ENCODE results near the gene PLPP7.

The PLPP7 gene

GRCh38 chr9:131282688-131283422 lies 6.7 kb upstream of the PLPP7 start:
- DNase-seq, result no peak

- no peak for DNase-seq
These were observed 4.7 kb upstream of the PLPP7 start for GRCh38 chr9:131284856-131285255.

GRCh38 chr9:131287359-131287758 lies 2.2 kb upstream of the PLPP7 start:
- DNase-seq, result no peak

- DNase-seq, result no peak
These were observed 1.3 kb upstream of the PLPP7 start for GRCh38 chr9:131288217-131288616.

GRCh38 chr9:131290036-131290766 lies 678 bp downstream of the PLPP7 start:
- DNase-seq, result no peak

- no peak for DNase-seq
These were observed 1.3 kb downstream of the PLPP7 start for GRCh38 chr9:131290767-131291370.

- no peak for DNase-seq
These were observed 2.3 kb downstream of the PLPP7 start for GRCh38 chr9:131291795-131292315.

- no peak for DNase-seq
These were observed 3.4 kb downstream of the PLPP7 start for GRCh38 chr9:131292937-131293336.

- no peak for DNase-seq
These were observed 6.9 kb downstream of the PLPP7 start for GRCh38 chr9:131296460-131296859.

- no peak for DNase-seq
These were observed 7.5 kb downstream of the PLPP7 start for GRCh38 chr9:131296906-131297500.

GRCh38 chr9:131297903-131298302 lies 8.4 kb downstream of the PLPP7 start:
- no peak for DNase-seq

GRCh38 chr9:131298341-131298740 lies 8.8 kb downstream of the PLPP7 start:
- no peak for DNase-seq

GRCh38 chr9:131298816-131299215 lies 9.3 kb downstream of the PLPP7 start:
- no peak for DNase-seq

GRCh38 chr9:131299346-131299960 lies 9.9 kb downstream of the PLPP7 start:
- DNase-seq, result no peak

GRCh38 chr9:131299961-131300347 lies 10.4 kb downstream of the PLPP7 start:
- DNase-seq, result no peak

- DNase-seq, result no peak
These were observed 10.9 kb downstream of the PLPP7 start for GRCh38 chr9:131300444-131300843.

- no peak for DNase-seq
These were observed 12.9 kb downstream of the PLPP7 start for GRCh38 chr9:131302244-131303075.

- DNase-seq, result no peak
These were observed 14.1 kb downstream of the PLPP7 start for GRCh38 chr9:131303381-131304321.

GRCh38 chr9:131304676-131305355 lies 15.3 kb downstream of the PLPP7 start:
- DNase-seq, result no peak

GRCh38 chr9:131306397-131307004 lies 17.0 kb downstream of the PLPP7 start:
- DNase-seq, result no peak
